GM12875 (cell line): ENCODE measurements around the gene ALKAL2.

Experiments
- H3K4me3 ChIP-seq: one replicate; pipeline ENCODE4 v1.5.1; 2011; ENCODE audit warnings: low read depth, low read length, control low read depth
- TF ChIP-seq, protein P1 (sequence below): IDR thresholded peaks from 2 replicates; pipeline ENCODE4 v1.5.1; 2011; ENCODE audit warnings: low read depth, mild to moderate bottlenecking, control low read depth, inconsistent platforms, low read length, moderate library complexity, borderline replicate concordance; ENCODE audit not compliant: insufficient read depth

Gene ALKAL2

DNA sequence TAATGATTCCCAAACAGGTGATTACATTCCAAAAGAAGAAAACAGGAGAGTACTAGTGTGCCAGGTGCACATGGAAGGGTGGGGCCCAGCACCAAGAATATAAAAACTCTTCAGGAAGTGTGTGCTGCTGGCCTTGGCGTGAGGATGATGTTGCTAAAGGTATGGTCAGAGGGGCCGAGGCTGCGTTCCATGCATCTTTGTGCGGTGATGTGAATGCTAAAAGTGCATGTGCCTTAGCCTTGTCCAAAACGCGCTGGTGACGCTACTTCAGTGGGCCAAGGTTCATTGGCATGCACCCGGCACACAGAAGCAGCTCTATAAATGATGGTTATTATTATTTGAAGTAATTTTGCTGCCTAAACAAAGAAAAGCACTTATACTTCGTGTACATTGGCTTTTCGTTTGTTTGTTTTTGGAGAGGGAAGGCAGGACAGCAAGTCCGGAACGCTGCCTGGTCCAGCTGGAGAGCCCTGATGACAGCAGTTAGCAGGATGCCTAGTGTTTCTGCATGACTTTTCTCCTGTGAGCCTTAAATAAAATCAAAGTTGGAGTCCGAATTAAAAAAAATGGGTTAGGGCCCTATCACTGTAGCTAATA, 2.9 kb downstream of the ALKAL2 start:
- TF ChIP-seq, protein P1, sequence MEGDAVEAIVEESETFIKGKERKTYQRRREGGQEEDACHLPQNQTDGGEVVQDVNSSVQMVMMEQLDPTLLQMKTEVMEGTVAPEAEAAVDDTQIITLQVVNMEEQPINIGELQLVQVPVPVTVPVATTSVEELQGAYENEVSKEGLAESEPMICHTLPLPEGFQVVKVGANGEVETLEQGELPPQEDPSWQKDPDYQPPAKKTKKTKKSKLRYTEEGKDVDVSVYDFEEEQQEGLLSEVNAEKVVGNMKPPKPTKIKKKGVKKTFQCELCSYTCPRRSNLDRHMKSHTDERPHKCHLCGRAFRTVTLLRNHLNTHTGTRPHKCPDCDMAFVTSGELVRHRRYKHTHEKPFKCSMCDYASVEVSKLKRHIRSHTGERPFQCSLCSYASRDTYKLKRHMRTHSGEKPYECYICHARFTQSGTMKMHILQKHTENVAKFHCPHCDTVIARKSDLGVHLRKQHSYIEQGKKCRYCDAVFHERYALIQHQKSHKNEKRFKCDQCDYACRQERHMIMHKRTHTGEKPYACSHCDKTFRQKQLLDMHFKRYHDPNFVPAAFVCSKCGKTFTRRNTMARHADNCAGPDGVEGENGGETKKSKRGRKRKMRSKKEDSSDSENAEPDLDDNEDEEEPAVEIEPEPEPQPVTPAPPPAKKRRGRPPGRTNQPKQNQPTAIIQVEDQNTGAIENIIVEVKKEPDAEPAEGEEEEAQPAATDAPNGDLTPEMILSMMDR: no peak

GRCh38 chr2:283996-284794, 3.7 kb downstream of the ALKAL2 start:
- no peak overlapping the region for H3K4me3 ChIP-seq
- TF ChIP-seq, protein P1: no peak

More for the DNA sequence above, 2.9 kb downstream of the ALKAL2 start:
- H3K4me3 ChIP-seq: no peak overlapping the region

GRCh38 chr2:282371-283263, 5.3 kb downstream of the ALKAL2 start:
- H3K4me3 ChIP-seq: no peak overlapping the region
- TF ChIP-seq, protein P1: no peak

DNA sequence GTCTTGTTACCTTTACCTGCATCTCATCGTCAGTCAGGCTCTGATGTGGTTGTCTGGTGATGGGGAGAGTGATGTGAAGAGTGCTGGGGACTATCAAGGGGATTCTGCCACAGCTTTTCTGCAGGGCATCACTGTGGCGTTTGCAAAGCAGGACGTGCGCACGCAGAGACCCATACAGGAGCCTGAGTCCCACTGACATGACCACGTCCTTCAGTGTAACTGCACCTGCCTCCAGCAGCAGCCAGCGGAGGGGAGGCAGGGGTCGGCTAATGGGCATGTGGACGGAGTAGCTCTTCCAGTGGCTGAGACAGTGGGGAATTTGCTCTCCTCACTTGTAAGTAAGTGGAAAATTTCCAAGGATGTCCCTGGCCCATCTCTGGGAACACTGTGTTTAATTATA, 6.5 kb downstream of the ALKAL2 start:
- TF ChIP-seq, protein P1: no peak

GRCh38 chr2:280650-281110, 7.2 kb downstream of the ALKAL2 start:
- no peak overlapping the region for H3K4me3 ChIP-seq
- TF ChIP-seq, protein P1: no peak

More for the DNA sequence above, 6.5 kb downstream of the ALKAL2 start:
- H3K4me3 ChIP-seq: no peak overlapping the region

- TF ChIP-seq, protein P1: no peak
- H3K4me3 ChIP-seq: no peak overlapping the region
Observed at GRCh38 chr2:279956-280649, 7.8 kb downstream of the ALKAL2 start.
